HEK293 (cell line): ENCODE data around the gene GNB3.

Experiments used
- CTCF ChIA-PET: fragments of 350-600 bp; formaldehyde crosslinking; extraction: SDS; loops from one replicate; lab custom pipeline; 2021; ENCODE audit warnings: antibody characterized with exemption; lab: Yijun Ruan, JAX
- POLR2A ChIA-PET: fragments of 300-600 bp; formaldehyde crosslinking; extraction: SDS; loops from one replicate; lab custom pipeline; 2020; ENCODE audit warnings: antibody characterized with exemption, inconsistent platforms; lab: Yijun Ruan, JAX
- H3K27ac ChIP-seq: fragments of 200-500 bp; sonication (Bioruptor generic); 2 replicates; pipeline ENCODE4 v1.5.1; 2014; ENCODE audit warnings: low read depth, low read length, control low read depth, inconsistent platforms; ENCODE audit errors: extremely low read depth
- H3K36me3 ChIP-seq, 2 experiments: fragments of 200-500 bp in 1 of 2; sonication (Bioruptor generic) in 1 of 2; 1 replicate in 1 of 2; 2 replicates in 1 of 2; pipeline ENCODE4 v1.5.1; 2014 to 2017; ENCODE audit warnings: inconsistent platforms in 2 of 2, low read length in 2 of 2; ENCODE audit not compliant: control insufficient read depth in 2 of 2, insufficient read depth in 1 of 2
- H3K4me1 ChIP-seq: fragments of 200-500 bp; sonication (Bioruptor generic); 2 replicates; pipeline ENCODE4 v1.5.1; 2014; ENCODE audit warnings: mild to moderate bottlenecking, low read length, inconsistent platforms; ENCODE audit not compliant: control insufficient read depth, insufficient read depth
- H3K4me3 ChIP-seq: 2 replicates; pipeline ENCODE4 v1.5.1; 2011; ENCODE audit warnings: low read depth, mild to moderate bottlenecking, control low read depth, low read length, moderate library complexity
- H3K9me3 ChIP-seq: fragments of 200-500 bp; sonication (Bioruptor generic); 2 replicates; pipeline ENCODE4 v1.5.1; 2014; ENCODE audit warnings: low read depth, low read length, inconsistent platforms; ENCODE audit not compliant: control insufficient read depth, insufficient read depth
- GFI1B ChIP-seq: fragments of 450-650 bp; formaldehyde crosslinking; IDR thresholded peaks from 2 replicates; pipeline ENCODE4 v1.5.1; 2016; ENCODE audit warnings: missing biosample characterization, missing genetic modification characterization
- HOXA7 ChIP-seq: sonication (generic); formaldehyde crosslinking; IDR thresholded peaks from 2 replicates; pipeline ENCODE4 v1.8.1; 2022; ENCODE audit warnings: missing genetic modification reagents, borderline replicate concordance
- PBX3 ChIP-seq: sonication (generic); formaldehyde crosslinking; IDR thresholded peaks from 2 replicates; pipeline ENCODE4 v1.8.1; 2022; ENCODE audit warnings: mild to moderate bottlenecking, moderate library complexity, missing genetic modification reagents
- SP7 ChIP-seq: fragments of 450-650 bp; formaldehyde crosslinking; IDR thresholded peaks from 2 replicates; pipeline ENCODE4 v1.5.1; 2016; ENCODE audit warnings: missing biosample characterization, missing genetic modification characterization
- TSHZ1 ChIP-seq: fragments of 450-650 bp; formaldehyde crosslinking; IDR thresholded peaks from 2 replicates; pipeline ENCODE4 v1.5.1; 2016; ENCODE audit warnings: missing biosample characterization, missing genetic modification characterization, borderline replicate concordance
- ZBTB20 ChIP-seq: fragments of 450-650 bp; formaldehyde crosslinking; IDR thresholded peaks from 2 replicates; pipeline ENCODE4 v1.5.1; 2016; ENCODE audit warnings: missing biosample characterization, missing genetic modification characterization
- ZBTB48 ChIP-seq: fragments of 450-650 bp; formaldehyde crosslinking; IDR thresholded peaks from 2 replicates; pipeline ENCODE4 v1.5.1; 2016; ENCODE audit warnings: missing biosample characterization, missing genetic modification characterization
- ZBTB7A ChIP-seq: fragments of 450-650 bp; formaldehyde crosslinking; IDR thresholded peaks from 2 replicates; pipeline ENCODE4 v1.5.1; 2016; ENCODE audit warnings: low read depth, missing biosample characterization, missing genetic modification characterization
- ZFP41 ChIP-seq: fragments of 450-650 bp; formaldehyde crosslinking; IDR thresholded peaks from 2 replicates; pipeline ENCODE4 v1.5.1; 2016; ENCODE audit warnings: missing biosample characterization, missing genetic modification characterization, borderline replicate concordance
- ZNF2 ChIP-seq: fragments of 450-650 bp; formaldehyde crosslinking; IDR thresholded peaks from 2 replicates; pipeline ENCODE4 v1.5.1; 2016; ENCODE audit warnings: missing biosample characterization, missing genetic modification characterization
- ZNF341 ChIP-seq: fragments of 450-650 bp; formaldehyde crosslinking; IDR thresholded peaks from 2 replicates; pipeline ENCODE4; 2016; ENCODE audit warnings: low read depth, missing biosample characterization, missing genetic modification characterization
- ZNF366 ChIP-seq: fragments of 450-650 bp; formaldehyde crosslinking; conservative IDR thresholded peaks from 2 replicates; pipeline ENCODE4 v1.5.1; 2016; ENCODE audit warnings: missing biosample characterization, missing genetic modification characterization
- ZNF423 ChIP-seq: fragments of 450-650 bp; formaldehyde crosslinking; IDR thresholded peaks from 2 replicates; pipeline ENCODE4 v1.5.1; 2016; ENCODE audit warnings: missing biosample characterization, missing genetic modification characterization
- ZNF600 ChIP-seq: fragments of 450-650 bp; formaldehyde crosslinking; IDR thresholded peaks from 2 replicates; pipeline ENCODE4 v1.5.1; 2016; ENCODE audit warnings: missing biosample characterization, missing genetic modification characterization
- ZNF623 ChIP-seq: fragments of 450-650 bp; formaldehyde crosslinking; IDR thresholded peaks from 2 replicates; pipeline ENCODE4 v1.5.1; 2016; ENCODE audit warnings: missing biosample characterization, missing genetic modification characterization
- ZNF747 ChIP-seq: fragments of 450-650 bp; formaldehyde crosslinking; IDR thresholded peaks from 2 replicates; pipeline ENCODE4 v1.5.1; 2016; ENCODE audit warnings: missing biosample characterization, missing genetic modification characterization
- TF ChIP-seq, protein P1 (sequence below): fragments of 450-650 bp; formaldehyde crosslinking; IDR thresholded peaks from 2 replicates; pipeline ENCODE4 v1.5.1; 2017; ENCODE audit warnings: missing biosample characterization, missing genetic modification characterization
- TF ChIP-seq, protein P2 (sequence below): fragments of 450-650 bp; formaldehyde crosslinking; IDR thresholded peaks from 2 replicates; pipeline ENCODE4 v1.5.1; 2016; ENCODE audit warnings: missing biosample characterization, missing genetic modification characterization, borderline replicate concordance
- TF ChIP-seq, protein P3 (sequence below): fragments of 450-650 bp; formaldehyde crosslinking; IDR thresholded peaks from 2 replicates; pipeline ENCODE4 v1.5.1; 2017; ENCODE audit warnings: missing biosample characterization, missing genetic modification characterization

GNB3 gene

DNA sequence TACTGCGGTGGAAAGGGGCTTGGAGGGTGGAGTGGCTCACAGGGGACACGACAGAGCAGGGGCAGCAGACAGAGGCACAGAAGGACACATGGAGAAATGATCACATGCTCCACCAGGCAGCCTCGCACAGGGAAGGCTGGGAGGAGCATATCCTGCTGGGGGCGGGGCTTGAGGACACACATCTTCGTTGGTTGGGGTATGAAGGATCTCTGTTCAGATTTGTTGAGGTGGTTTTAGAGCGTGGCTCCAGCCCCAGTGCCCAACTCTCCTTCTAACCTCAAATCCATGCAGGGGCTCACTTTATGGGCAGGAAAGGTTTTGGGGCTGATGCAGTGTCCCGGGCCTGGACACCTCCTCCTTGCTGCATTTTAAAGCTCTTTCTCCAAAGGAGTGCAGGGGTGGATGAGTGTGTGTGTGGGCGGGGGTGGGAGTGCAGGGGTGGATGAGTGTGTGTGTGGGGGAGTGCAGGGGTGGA is 13.3 kb upstream of the GNB3 start (continued):
- TF ChIP-seq ZNF600 (tag by site-specific recombination): peak; percentile 62
- TF ChIP-seq, protein P1, sequence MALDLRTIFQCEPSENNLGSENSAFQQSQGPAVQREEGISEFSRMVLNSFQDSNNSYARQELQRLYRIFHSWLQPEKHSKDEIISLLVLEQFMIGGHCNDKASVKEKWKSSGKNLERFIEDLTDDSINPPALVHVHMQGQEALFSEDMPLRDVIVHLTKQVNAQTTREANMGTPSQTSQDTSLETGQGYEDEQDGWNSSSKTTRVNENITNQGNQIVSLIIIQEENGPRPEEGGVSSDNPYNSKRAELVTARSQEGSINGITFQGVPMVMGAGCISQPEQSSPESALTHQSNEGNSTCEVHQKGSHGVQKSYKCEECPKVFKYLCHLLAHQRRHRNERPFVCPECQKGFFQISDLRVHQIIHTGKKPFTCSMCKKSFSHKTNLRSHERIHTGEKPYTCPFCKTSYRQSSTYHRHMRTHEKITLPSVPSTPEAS (tag by site-specific recombination): no peak
- no peak for TF ChIP-seq ZBTB48
- TF ChIP-seq ZNF423: no peak
- 0 out of 2 replicates have a peak, but pooled peaks have one; percentile 55 for TF ChIP-seq GFI1B (tag by site-specific recombination)
- peak; percentile 48 for TF ChIP-seq ZNF366 (tag by site-specific recombination)

- ChIA-PET CTCF (interaction anchor here (0.6 to 8.1 kb wide), 9 partner anchors 23 to 96 kb away, joined by 3 to 116 read pairs (median 3); partner anchors contain the start of genes MLF2, TPI1 and USP5), POLR2A (interaction anchor here (0.7 to 6.0 kb wide), 11 partner anchors 24 to 294 kb away, joined by 3 to 55 read pairs (median 4); partner anchors contain the start of genes CDCA3, COPS7A, GAPDH and MLF2)
- H3K4me1 ChIP-seq: no peaks in the 10 kb centered on the region
- peak within 1 kb of the TSS; percentile 47 for H3K4me3 ChIP-seq
- H3K27ac ChIP-seq: peak within 1 kb of the TSS; percentile 86; the same call in 1 of the 2 replicates
- peaks cover 3 to 33% of the 10 kb centered on the region in 2 experiments for H3K36me3 ChIP-seq
- H3K9me3 ChIP-seq: no peaks in the 10 kb centered on the region
- TF ChIP-seq SP7 (tag by site-specific recombination) (peak; percentile 84), ZBTB7A (tag by site-specific recombination) (peak; percentile 90), ZBTB20 (no peak), ZNF341 (tag by site-specific recombination) (no peak), PBX3 (no peak; the same call in 1 of the 2 replicates), TSHZ1 (peak; percentile 42; the same call in 1 of the 2 replicates), ZNF600 (tag by site-specific recombination) (peak; percentile 30), ZNF2 (tag by site-specific recombination) (0 out of 2 replicates have a peak, but pooled peaks have one; percentile 13), ZNF747 (no peak), ZNF623 (no peak), ZFP41 (tag by site-specific recombination) (no peak), HOXA7 (no peak)
- TF ChIP-seq, protein P2, sequence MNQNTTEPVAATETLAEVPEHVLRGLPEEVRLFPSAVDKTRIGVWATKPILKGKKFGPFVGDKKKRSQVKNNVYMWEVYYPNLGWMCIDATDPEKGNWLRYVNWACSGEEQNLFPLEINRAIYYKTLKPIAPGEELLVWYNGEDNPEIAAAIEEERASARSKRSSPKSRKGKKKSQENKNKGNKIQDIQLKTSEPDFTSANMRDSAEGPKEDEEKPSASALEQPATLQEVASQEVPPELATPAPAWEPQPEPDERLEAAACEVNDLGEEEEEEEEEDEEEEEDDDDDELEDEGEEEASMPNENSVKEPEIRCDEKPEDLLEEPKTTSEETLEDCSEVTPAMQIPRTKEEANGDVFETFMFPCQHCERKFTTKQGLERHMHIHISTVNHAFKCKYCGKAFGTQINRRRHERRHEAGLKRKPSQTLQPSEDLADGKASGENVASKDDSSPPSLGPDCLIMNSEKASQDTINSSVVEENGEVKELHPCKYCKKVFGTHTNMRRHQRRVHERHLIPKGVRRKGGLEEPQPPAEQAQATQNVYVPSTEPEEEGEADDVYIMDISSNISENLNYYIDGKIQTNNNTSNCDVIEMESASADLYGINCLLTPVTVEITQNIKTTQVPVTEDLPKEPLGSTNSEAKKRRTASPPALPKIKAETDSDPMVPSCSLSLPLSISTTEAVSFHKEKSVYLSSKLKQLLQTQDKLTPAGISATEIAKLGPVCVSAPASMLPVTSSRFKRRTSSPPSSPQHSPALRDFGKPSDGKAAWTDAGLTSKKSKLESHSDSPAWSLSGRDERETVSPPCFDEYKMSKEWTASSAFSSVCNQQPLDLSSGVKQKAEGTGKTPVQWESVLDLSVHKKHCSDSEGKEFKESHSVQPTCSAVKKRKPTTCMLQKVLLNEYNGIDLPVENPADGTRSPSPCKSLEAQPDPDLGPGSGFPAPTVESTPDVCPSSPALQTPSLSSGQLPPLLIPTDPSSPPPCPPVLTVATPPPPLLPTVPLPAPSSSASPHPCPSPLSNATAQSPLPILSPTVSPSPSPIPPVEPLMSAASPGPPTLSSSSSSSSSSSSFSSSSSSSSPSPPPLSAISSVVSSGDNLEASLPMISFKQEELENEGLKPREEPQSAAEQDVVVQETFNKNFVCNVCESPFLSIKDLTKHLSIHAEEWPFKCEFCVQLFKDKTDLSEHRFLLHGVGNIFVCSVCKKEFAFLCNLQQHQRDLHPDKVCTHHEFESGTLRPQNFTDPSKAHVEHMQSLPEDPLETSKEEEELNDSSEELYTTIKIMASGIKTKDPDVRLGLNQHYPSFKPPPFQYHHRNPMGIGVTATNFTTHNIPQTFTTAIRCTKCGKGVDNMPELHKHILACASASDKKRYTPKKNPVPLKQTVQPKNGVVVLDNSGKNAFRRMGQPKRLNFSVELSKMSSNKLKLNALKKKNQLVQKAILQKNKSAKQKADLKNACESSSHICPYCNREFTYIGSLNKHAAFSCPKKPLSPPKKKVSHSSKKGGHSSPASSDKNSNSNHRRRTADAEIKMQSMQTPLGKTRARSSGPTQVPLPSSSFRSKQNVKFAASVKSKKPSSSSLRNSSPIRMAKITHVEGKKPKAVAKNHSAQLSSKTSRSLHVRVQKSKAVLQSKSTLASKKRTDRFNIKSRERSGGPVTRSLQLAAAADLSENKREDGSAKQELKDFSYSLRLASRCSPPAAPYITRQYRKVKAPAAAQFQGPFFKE: no peak
- TF ChIP-seq, protein P3, sequence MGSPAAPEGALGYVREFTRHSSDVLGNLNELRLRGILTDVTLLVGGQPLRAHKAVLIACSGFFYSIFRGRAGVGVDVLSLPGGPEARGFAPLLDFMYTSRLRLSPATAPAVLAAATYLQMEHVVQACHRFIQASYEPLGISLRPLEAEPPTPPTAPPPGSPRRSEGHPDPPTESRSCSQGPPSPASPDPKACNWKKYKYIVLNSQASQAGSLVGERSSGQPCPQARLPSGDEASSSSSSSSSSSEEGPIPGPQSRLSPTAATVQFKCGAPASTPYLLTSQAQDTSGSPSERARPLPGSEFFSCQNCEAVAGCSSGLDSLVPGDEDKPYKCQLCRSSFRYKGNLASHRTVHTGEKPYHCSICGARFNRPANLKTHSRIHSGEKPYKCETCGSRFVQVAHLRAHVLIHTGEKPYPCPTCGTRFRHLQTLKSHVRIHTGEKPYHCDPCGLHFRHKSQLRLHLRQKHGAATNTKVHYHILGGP: peak; percentile 15; the same call in 1 of the 2 replicates
These were observed 12.5 kb upstream of the GNB3 start, which contains the start of gene P3H3 for GRCh38 chr12:6827982-6828780. TSS of gene P3H3 (plus strand) at chr12:6828407. CDS start at chr12:6828441, 34 bp downstream.
